ENCODE results near the gene FAT4. TPM values are rescaled to one million over a fixed set of nuclear protein-coding genes. Genes with fewer than 3 reads are reported as not detected.

The FAT4 gene
- total RNA-seq, 4 donors from 2014 or later = 44.0 to 60.9 (median 49.7) TPM

DNA sequence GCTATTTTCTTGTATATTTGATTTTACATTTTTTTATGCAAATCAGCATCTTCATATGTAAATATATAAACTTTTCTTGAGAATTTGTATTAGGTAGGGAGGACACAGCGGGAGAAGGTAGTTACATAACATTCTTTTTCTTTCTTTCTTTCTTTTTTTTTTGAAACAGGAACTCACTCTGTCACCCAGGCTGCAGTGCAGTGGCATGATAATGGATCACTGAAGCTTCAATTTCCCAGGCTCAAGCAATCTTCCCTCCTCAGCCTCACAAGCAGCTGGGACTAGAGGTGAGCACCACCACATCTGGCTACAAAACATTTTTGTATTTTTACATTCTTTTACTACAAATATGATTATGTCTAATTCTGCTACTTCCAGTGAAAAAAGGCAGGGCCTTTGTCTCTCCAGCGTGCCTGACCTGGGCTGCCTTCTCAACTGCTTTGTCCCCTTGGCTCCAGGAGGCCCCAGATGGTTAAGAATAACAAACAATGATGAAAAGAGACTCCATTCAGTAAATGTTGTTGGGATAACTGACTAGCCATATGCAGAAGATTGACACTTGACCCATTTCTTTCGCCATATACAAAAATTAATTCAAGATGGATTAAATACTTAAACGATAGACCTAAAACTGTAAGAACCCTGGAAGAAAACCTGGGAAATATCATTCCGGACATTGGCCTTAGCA is 46.5 kb upstream of the FAT4 start:
- H3K27ac ChIP-seq (replicated peaks in 1 of 4) = no peak overlapping the region
- no peaks in the 10 kb centered on the region for H3K9me3 ChIP-seq
- no peaks in the 10 kb centered on the region for H3K4me1 ChIP-seq
- no peaks in the 10 kb centered on the region for H3K36me3 ChIP-seq
- WGBS = 84% methylated on average over 5 of the region's 5 CpGs
- TF ChIP-seq POLR2AphosphoS5 (IDR thresholded peaks at IDR 0.05) (no peak), POLR2A (IDR thresholded peaks at IDR 0.05; ENCODE audit: low read depth) (no peak), EP300 (IDR thresholded peaks at IDR 0.05) (no peak)
- TF ChIP-seq, protein P1, sequence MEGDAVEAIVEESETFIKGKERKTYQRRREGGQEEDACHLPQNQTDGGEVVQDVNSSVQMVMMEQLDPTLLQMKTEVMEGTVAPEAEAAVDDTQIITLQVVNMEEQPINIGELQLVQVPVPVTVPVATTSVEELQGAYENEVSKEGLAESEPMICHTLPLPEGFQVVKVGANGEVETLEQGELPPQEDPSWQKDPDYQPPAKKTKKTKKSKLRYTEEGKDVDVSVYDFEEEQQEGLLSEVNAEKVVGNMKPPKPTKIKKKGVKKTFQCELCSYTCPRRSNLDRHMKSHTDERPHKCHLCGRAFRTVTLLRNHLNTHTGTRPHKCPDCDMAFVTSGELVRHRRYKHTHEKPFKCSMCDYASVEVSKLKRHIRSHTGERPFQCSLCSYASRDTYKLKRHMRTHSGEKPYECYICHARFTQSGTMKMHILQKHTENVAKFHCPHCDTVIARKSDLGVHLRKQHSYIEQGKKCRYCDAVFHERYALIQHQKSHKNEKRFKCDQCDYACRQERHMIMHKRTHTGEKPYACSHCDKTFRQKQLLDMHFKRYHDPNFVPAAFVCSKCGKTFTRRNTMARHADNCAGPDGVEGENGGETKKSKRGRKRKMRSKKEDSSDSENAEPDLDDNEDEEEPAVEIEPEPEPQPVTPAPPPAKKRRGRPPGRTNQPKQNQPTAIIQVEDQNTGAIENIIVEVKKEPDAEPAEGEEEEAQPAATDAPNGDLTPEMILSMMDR (IDR thresholded peaks at IDR 0.05) = no peak
- H3K27me3 ChIP-seq = no peaks in the 10 kb centered on the region
- H3K4me3 ChIP-seq = no peak overlapping the region
- intact Hi-C loops (cut with DNase I) = no loop called here
- no peak for DNase-seq (ENCODE audit: extremely low spot score)

DNA sequence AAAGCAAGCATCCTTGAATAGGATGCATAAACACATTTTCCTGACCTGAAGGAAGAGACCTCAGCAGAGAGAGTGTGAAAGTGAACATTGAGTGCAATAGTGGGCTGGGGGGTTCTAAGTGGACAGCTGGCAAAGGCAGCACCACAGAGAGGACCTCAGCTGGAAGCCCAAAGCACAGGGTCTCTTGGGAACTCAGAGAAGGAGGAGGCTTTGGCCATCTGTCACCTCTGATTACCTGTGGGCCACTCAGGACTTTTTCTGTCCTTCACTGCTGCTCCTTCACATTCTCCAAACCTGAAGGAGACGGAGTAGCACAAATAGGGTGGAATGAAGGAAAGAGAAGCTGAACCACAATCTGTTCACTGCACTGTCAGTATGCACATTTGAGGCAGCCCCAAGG is 37.9 kb upstream of the FAT4 start:
- H3K36me3 ChIP-seq = no peaks in the 10 kb centered on the region
- intact Hi-C loops (cut with DNase I) = no loop called here
- no peaks in the 10 kb centered on the region for H3K9me3 ChIP-seq
- no peak for DNase-seq (ENCODE audit: extremely low spot score)
- H3K27ac ChIP-seq (replicated peaks in 1 of 4) = no peak overlapping the region
- no peaks in the 10 kb centered on the region for H3K27me3 ChIP-seq
- no peaks in the 10 kb centered on the region for H3K4me1 ChIP-seq
- H3K4me3 ChIP-seq = no peak overlapping the region
- TF ChIP-seq POLR2A (IDR thresholded peaks at IDR 0.05; ENCODE audit: low read depth) = no peak
- TF ChIP-seq, protein P1 (IDR thresholded peaks at IDR 0.05) = no peak
- TF ChIP-seq EP300 (IDR thresholded peaks at IDR 0.05) = no peak
- TF ChIP-seq POLR2AphosphoS5 (IDR thresholded peaks at IDR 0.05) = no peak
- WGBS = 100% methylated on average over 1 of the region's 1 CpG

DNA sequence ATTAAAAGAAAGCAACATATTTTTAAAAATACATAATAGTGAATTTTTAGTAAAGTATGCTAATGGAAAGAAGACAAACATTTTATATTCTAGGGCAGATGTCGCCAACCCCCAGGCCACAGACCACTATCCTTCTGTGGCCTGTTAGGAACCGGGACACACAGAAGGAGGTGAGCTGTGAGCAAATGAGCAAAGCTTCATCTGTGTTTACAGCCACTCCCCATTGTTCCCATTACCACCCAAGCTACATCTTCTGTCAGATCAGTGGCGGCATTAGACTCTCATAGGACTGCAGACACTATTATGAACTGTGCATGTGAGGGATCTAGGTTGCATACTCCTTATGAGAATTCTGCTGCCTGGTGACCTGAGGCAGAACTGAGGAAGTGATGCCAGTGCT is 37.0 kb upstream of the FAT4 start:
- Histone ChIP-seq H3K27me3 (no peaks in the 10 kb centered on the region), H3K36me3 (no peaks in the 10 kb centered on the region), H3K27ac (replicated peaks in 1 of 4) (no peak overlapping the region), H3K4me1 (no peaks in the 10 kb centered on the region), H3K9me3 (no peaks in the 10 kb centered on the region), H3K4me3 (no peak overlapping the region)
- TF ChIP-seq POLR2A (IDR thresholded peaks at IDR 0.05; ENCODE audit: low read depth) (no peak), POLR2AphosphoS5 (IDR thresholded peaks at IDR 0.05) (no peak), EP300 (IDR thresholded peaks at IDR 0.05) (no peak)
- TF ChIP-seq, protein P1 (IDR thresholded peaks at IDR 0.05) = no peak
- intact Hi-C loops (cut with DNase I) = no loop called here
- WGBS = 89% methylated on average over 3 of the region's 3 CpGs
- no peak for DNase-seq (ENCODE audit: extremely low spot score)

DNA sequence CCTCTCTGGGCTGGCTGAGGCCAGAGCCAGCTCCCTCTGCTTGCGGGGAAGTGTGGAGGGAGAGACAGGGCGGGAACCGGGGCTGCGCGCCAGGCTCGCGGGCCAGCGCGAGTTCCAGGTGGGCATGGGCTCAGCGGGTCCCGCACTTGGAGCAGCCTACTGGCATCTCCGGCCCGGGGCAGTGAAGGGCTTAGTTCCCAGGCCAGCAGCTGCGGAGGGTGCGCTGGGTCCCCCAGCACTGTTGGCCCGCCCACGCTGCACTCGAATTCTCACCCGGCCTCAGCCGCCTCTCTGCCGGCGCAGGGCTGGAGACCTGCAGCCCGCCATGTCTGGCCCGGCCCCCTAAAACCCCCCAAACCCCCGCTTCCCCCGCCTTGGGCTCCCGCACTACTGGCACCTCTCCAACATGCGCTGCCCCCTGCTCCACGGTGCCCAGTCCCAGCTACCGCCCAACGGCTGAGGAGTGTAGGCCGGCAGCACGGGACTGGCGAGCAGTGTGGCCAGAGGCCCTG is 33.8 kb upstream of the FAT4 start:
- H3K4me1 ChIP-seq = no peaks in the 10 kb centered on the region
- TF ChIP-seq POLR2A (IDR thresholded peaks at IDR 0.05; ENCODE audit: low read depth) = no peak
- TF ChIP-seq EP300 (IDR thresholded peaks at IDR 0.05) = no peak
- TF ChIP-seq, protein P1 (IDR thresholded peaks at IDR 0.05) = no peak
- TF ChIP-seq POLR2AphosphoS5 (IDR thresholded peaks at IDR 0.05) = no peak
- no peaks in the 10 kb centered on the region for H3K9me3 ChIP-seq
- no peak overlapping the region for H3K4me3 ChIP-seq
- H3K27ac ChIP-seq (replicated peaks in 1 of 4) = no peak overlapping the region
- no peaks in the 10 kb centered on the region for H3K27me3 ChIP-seq
- intact Hi-C loops (cut with DNase I) = loop anchor here (5.0 kb wide), 1 partner anchor 949 kb away; no protein-coding TSS in a partner anchor
- DNase-seq (ENCODE audit: extremely low spot score) = no peak
- no peaks in the 10 kb centered on the region for H3K36me3 ChIP-seq
- 98% methylated on average over 11 of the region's 34 CpGs for WGBS
